NCI-H2227 treated with DMSO at 0.1 percent for 48 hours (cell line): ENCODE results near the gene FANCI.
A peak's percentile ranks its signal among the peaks of the same experiment; 100 is the strongest.
"Not testable (repeated sequence)": the region's sequence is repeated elsewhere in the genome, so short reads cannot be mapped to it uniquely, and the experiment has no call there.

Experiments used
- DNase-seq: peaks from one replicate; lab custom pipeline; 2025; lab: John Stamatoyannopoulos, UW

Gene FANCI

GRCh38 chr15:89225588-89225987 lies 18.2 kb upstream of the FANCI start:
- DNase-seq = no peak

- DNase-seq = no peak
Observed at GRCh38 chr15:89226359-89227221, 17.2 kb upstream of the FANCI start.

GRCh38 chr15:89227425-89227824 lies 16.4 kb upstream of the FANCI start:
- no peak for DNase-seq

- DNase-seq = no peak
Observed at GRCh38 chr15:89230277-89230676, 13.5 kb upstream of the FANCI start.

GRCh38 chr15:89231832-89232231 lies 11.9 kb upstream of the FANCI start:
- DNase-seq = no peak

- not testable (repeated sequence) for DNase-seq
Observed at GRCh38 chr15:89239883-89240810, 3.6 kb upstream of the FANCI start.

GRCh38 chr15:89243046-89243690 lies 611 bp upstream of the FANCI start:
- DNase-seq = no peak

- DNase-seq = peak; percentile 36
Observed at GRCh38 chr15:89244574-89244903, 760 bp downstream of the FANCI start.

- DNase-seq = no peak
Observed at GRCh38 chr15:89247446-89247845, 3.7 kb downstream of the FANCI start.

GRCh38 chr15:89248584-89248983 lies 4.8 kb downstream of the FANCI start:
- DNase-seq = no peak

- not testable (repeated sequence) for DNase-seq
Observed at GRCh38 chr15:89250142-89250541, 6.4 kb downstream of the FANCI start.

- not testable (repeated sequence) for DNase-seq
Observed at GRCh38 chr15:89277281-89277680, 33.5 kb downstream of the FANCI start.

- no peak for DNase-seq
Observed at GRCh38 chr15:89278307-89278706, 34.5 kb downstream of the FANCI start.

- no peak for DNase-seq
Observed at GRCh38 chr15:89282631-89283030, 38.9 kb downstream of the FANCI start.

GRCh38 chr15:89283201-89283600 lies 39.4 kb downstream of the FANCI start:
- DNase-seq = no peak

- DNase-seq = no peak
Observed at GRCh38 chr15:89291934-89292438, 48.2 kb downstream of the FANCI start.

- no peak for DNase-seq
Observed at GRCh38 chr15:89293012-89293411, 49.2 kb downstream of the FANCI start.

GRCh38 chr15:89299896-89300295 lies 56.1 kb downstream of the FANCI start:
- DNase-seq = no peak

GRCh38 chr15:89301304-89302089 lies 57.7 kb downstream of the FANCI start:
- DNase-seq = no peak

- no peak for DNase-seq
Observed at GRCh38 chr15:89303986-89304385, 60.2 kb downstream of the FANCI start.

GRCh38 chr15:89305395-89305794 lies 61.6 kb downstream of the FANCI start:
- DNase-seq = no peak
